ENCODE results near the gene ZNF2.

GRCh38 chr2:95231723-95232122, 66.1 kb downstream of the ZNF2 start:
- no peak for TF ChIP-seq POLR2AphosphoS5 (IDR thresholded peaks at IDR 0.05; ENCODE audit: low read depth)
- TF ChIP-seq EZH2 (IDR thresholded peaks at IDR 0.05; ENCODE audit: low read depth, unreplicated experiment), result no peak
- peak; percentile 86 to 89 for TF ChIP-seq CTCF (conservative IDR thresholded peaks at IDR 0.05; ENCODE audit: low read depth in 2 of 2)
- TF ChIP-seq REST (IDR thresholded peaks at IDR 0.05; ENCODE audit: unreplicated experiment), result no peak
- no peak for TF ChIP-seq JUNB (IDR thresholded peaks at IDR 0.05; ENCODE audit: unreplicated experiment)
- no peak for TF ChIP-seq EZH2phosphoT487 (IDR thresholded peaks at IDR 0.05; ENCODE audit: unreplicated experiment)
- no peak for TF ChIP-seq ZNF114 (CRISPR knock-in tag; IDR thresholded peaks at IDR 0.05)
- peak; percentile 57 for TF ChIP-seq CREB1 (CRISPR knock-in tag; IDR thresholded peaks at IDR 0.05; ENCODE audit: low read depth)
- TF ChIP-seq ETS1 (IDR thresholded peaks at IDR 0.05), result no peak
- no peak for TF ChIP-seq STAT1 (IDR thresholded peaks at IDR 0.05; ENCODE audit: unreplicated experiment)
- TF ChIP-seq NANOG (IDR thresholded peaks at IDR 0.05; ENCODE audit: borderline replicate concordance), result no peak
- TF ChIP-seq ZNF331 (CRISPR knock-in tag; IDR thresholded peaks at IDR 0.05; ENCODE audit: low read depth), result no peak
